Breast epithelium (tissue), 4 donors: Measurements from ENCODE around the gene DNPEP. TPM values are rescaled to one million over a fixed set of nuclear protein-coding genes. Genes with fewer than 3 reads are reported as not detected.

Experiments used
- DNase-seq, 2 donors: peaks; one replicate each; pipeline ENCODE4 v3.0.0-alpha.2; 2019; ENCODE audit warnings: low spot score in 2 of 2
- H3K27ac ChIP-seq, 2 donors: fragments of 200-600 bp; sonication (generic) in 1 of 2; one replicate each; pipeline ENCODE4 v1.5.1; 2016 to 2019; ENCODE audit warnings: mild to moderate bottlenecking in 1 of 2
- H3K27me3 ChIP-seq, 2 donors: fragments of 200-600 bp; sonication (generic) in 1 of 2; one replicate each; pipeline versions ENCODE4 v1.5.1 to v1.6.0; 2017 to 2019; ENCODE audit warnings: control low read depth in 1 of 2, mild to moderate bottlenecking in 1 of 2
- H3K36me3 ChIP-seq: fragments of 200-600 bp; one replicate; pipeline ENCODE4 v1.5.1; 2019
- H3K4me1 ChIP-seq, 2 donors: fragments of 200-600 bp; sonication (generic); one replicate each; pipeline ENCODE4 v1.5.1; 2016 to 2019; ENCODE audit warnings: control low read depth in 1 of 2
- H3K4me3 ChIP-seq, 3 donors: fragments of 200-600 bp; sonication (generic); 1 replicate in 2 of 3; 2 replicates in 1 of 3; pipeline ENCODE4 v1.5.1; 2016 to 2019; ENCODE audit warnings: mild to moderate bottlenecking in 3 of 3, moderate library complexity in 2 of 3
- H3K9me3 ChIP-seq, 2 donors: fragments of 200-600 bp; sonication (generic) in 1 of 2; one replicate each; pipeline ENCODE4 v1.5.1; 2016 to 2019; ENCODE audit warnings: control low read depth in 1 of 2
- CTCF ChIP-seq, 3 donors: fragments of 450-650 bp; IDR thresholded peaks; one replicate each; pipeline ENCODE4 v1.5.1; 2016 to 2017; ENCODE audit warnings: antibody characterized with exemption in 3 of 3, mild to moderate bottlenecking in 3 of 3, moderate library complexity in 3 of 3
- POLR2A ChIP-seq: fragments of 450-650 bp; IDR thresholded peaks from one replicate; pipeline ENCODE4 v1.6.1; 2016; ENCODE audit warnings: antibody characterized with exemption, mild to moderate bottlenecking, moderate library complexity
- POLR2AphosphoS5 ChIP-seq, 3 donors: sonication (generic); formaldehyde crosslinking; IDR thresholded peaks; one replicate each; pipeline ENCODE4 v1.6.1; 2017; ENCODE audit warnings: antibody characterized with exemption in 3 of 3
- intact Hi-C: fragments of 100-400 bp; cut with DNase I; formaldehyde crosslinking; loops from one replicate; pipeline ENCODE4 v1.15.1; 2023; ENCODE audit warnings: low total_unique reads
- total RNA-seq, 3 donors: library from RNA; depleted of rRNA; stranded (reverse); fragments of >200 nt; gene quantifications; one replicate each; pipeline ENCODE4 v1.1.0, GENCODE V29; 2016

Gene DNPEP
- total RNA-seq, 3 donors from 2014 or later, result 49.8 to 81.9 (median 79.0) TPM

DNA sequence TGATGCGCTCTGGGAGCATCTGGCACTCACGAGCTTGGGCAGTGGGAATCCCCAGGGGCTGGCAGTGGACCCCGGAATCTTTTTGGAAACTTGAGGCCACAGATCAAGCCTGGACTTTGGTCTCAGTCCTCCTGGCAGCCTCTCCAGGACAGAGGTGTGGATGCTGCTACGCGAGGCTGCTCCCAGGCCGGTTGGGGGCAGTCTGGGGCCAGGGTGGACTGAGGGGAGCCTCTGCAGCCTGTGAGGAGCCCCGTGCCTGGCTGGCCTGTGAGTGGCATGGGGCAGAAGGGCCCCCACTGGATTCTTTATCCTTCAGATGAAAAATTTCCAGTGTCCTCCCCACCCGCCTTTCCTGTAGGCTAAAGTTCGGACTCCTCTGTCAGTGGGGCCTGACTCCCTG lies 17.7 kb upstream of the DNPEP start:
- no peak overlapping the region for H3K4me3 ChIP-seq
- H3K9me3 ChIP-seq, result no peaks in the 10 kb centered on the region
- TF ChIP-seq POLR2AphosphoS5 (IDR thresholded peaks at IDR 0.05), result no peak
- no peak for TF ChIP-seq CTCF (IDR thresholded peaks at IDR 0.05)
- TF ChIP-seq POLR2A, result no peak
- H3K27me3 ChIP-seq, result no peaks in the 10 kb centered on the region
- intact Hi-C loops, result loop anchor here (10.0 kb wide), 1 partner anchor 119 kb away; no protein-coding TSS in a partner anchor
- no peak for DNase-seq
- H3K27ac ChIP-seq, result peak overlapping the region in 1 of 2 donors; percentile 32
- peaks cover 0 to 5% of the 10 kb centered on the region in 2 donors for H3K4me1 ChIP-seq
- H3K36me3 ChIP-seq, result no peaks in the 10 kb centered on the region

- H3K27me3 ChIP-seq, result no peaks in the 10 kb centered on the region
- peak overlapping the region in 1 of 2 donors; percentile 32 for H3K27ac ChIP-seq
- no peak overlapping the region for H3K4me3 ChIP-seq
- peaks cover 0 to 5% of the 10 kb centered on the region in 2 donors for H3K4me1 ChIP-seq
- intact Hi-C loops, result loop anchor here (10.0 kb wide), 1 partner anchor 120 kb away; no protein-coding TSS in a partner anchor
- H3K9me3 ChIP-seq, result no peaks in the 10 kb centered on the region
- no peaks in the 10 kb centered on the region for H3K36me3 ChIP-seq
- no peak for DNase-seq
- no peak for TF ChIP-seq POLR2AphosphoS5 (IDR thresholded peaks at IDR 0.05)
- TF ChIP-seq CTCF (IDR thresholded peaks at IDR 0.05), result no peak
- no peak for TF ChIP-seq POLR2A
Measured at GRCh38 chr2:219404954-219405353, 17.2 kb upstream of the DNPEP start.

GRCh38 chr2:219404291-219404910 lies 16.7 kb upstream of the DNPEP start:
- H3K36me3 ChIP-seq, result no peaks in the 10 kb centered on the region
- H3K4me1 ChIP-seq, result peaks cover 0 to 5% of the 10 kb centered on the region in 2 donors
- H3K27me3 ChIP-seq, result no peaks in the 10 kb centered on the region
- H3K27ac ChIP-seq, result peak overlapping the region in 1 of 2 donors; percentile 32
- no peaks in the 10 kb centered on the region for H3K9me3 ChIP-seq
- no peak for DNase-seq
- no peak overlapping the region for H3K4me3 ChIP-seq
- intact Hi-C loops, result loop anchor here (10.0 kb wide), 1 partner anchor 120 kb away; no protein-coding TSS in a partner anchor
- TF ChIP-seq POLR2AphosphoS5 (IDR thresholded peaks at IDR 0.05) (no peak), POLR2A (no peak), CTCF (IDR thresholded peaks at IDR 0.05) (no peak)

DNA sequence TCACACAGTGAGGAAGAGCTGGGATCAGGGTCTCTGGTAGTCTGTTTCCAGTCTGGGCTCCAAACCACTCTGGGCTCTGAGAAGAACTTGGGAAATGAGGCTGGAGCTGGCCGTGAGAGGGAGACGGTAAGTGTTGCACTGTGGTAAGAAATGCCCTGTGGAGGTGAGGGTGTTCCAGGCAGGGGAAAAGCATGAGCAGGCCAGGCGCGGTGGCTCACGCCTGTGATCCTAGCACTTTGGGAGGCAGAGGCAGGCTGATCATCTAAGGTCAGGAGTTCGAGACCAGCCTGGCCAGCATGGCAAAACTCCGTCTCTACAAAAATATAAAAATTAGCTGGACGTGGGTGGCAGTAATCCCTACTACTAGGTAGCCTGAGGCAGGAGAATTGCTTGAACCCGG lies 16.1 kb upstream of the DNPEP start:
- intact Hi-C loops, result loop anchor here (10.0 kb wide), 1 partner anchor 121 kb away; no protein-coding TSS in a partner anchor
- H3K4me3 ChIP-seq, result no peak overlapping the region
- no peaks in the 10 kb centered on the region for H3K27me3 ChIP-seq
- H3K36me3 ChIP-seq, result no peaks in the 10 kb centered on the region
- no peaks in the 10 kb centered on the region for H3K9me3 ChIP-seq
- no peak for DNase-seq
- H3K27ac ChIP-seq, result no peak overlapping the region
- H3K4me1 ChIP-seq, result peaks cover 0 to 5% of the 10 kb centered on the region in 2 donors
- no peak for TF ChIP-seq POLR2AphosphoS5 (IDR thresholded peaks at IDR 0.05)
- no peak for TF ChIP-seq POLR2A
- no peak for TF ChIP-seq CTCF (IDR thresholded peaks at IDR 0.05)
